Astrocyte of the cerebellum (primary cell): ENCODE data around the gene SLFN12L.

ENCODE experiments used
- DNase-seq: peaks from one replicate; pipeline ENCODE4 v3.0.0-alpha.2; 2011; ENCODE audit warnings: low read depth
- H3K4me3 ChIP-seq: 2 replicates; pipeline ENCODE4 v1.5.1; 2011; ENCODE audit warnings: mild to moderate bottlenecking, low read depth, low read length, moderate library complexity
- in situ Hi-C: cut with HindIII; loops from 2 replicates; pipeline ENCODE4 v1.10.0; 2017; ENCODE audit warnings: low sequenced_read_pairs
- TF ChIP-seq, protein P1 (sequence below): IDR thresholded peaks from 2 replicates; pipeline ENCODE4 v1.5.1; 2012; ENCODE audit warnings: low read length, low read depth, moderate library complexity, mild to moderate bottlenecking; ENCODE audit errors: missing control alignments

SLFN12L gene

GRCh38 chr17:35537601-35538141 lies at the start of gene SLFN12L:
Gene SLFN12L, minus strand, starts transcription at chr17:35537678. Its CDS starts 15,314 bp downstream, at chr17:35522364.
- in situ Hi-C loops, result loop anchor here (10.0 to 25.0 kb wide), 3 partner anchors 223 to 1100 kb away; partner anchors contain the start of genes NLE1 and UNC45B
- DNase-seq, result no peak
- TF ChIP-seq, protein P1, sequence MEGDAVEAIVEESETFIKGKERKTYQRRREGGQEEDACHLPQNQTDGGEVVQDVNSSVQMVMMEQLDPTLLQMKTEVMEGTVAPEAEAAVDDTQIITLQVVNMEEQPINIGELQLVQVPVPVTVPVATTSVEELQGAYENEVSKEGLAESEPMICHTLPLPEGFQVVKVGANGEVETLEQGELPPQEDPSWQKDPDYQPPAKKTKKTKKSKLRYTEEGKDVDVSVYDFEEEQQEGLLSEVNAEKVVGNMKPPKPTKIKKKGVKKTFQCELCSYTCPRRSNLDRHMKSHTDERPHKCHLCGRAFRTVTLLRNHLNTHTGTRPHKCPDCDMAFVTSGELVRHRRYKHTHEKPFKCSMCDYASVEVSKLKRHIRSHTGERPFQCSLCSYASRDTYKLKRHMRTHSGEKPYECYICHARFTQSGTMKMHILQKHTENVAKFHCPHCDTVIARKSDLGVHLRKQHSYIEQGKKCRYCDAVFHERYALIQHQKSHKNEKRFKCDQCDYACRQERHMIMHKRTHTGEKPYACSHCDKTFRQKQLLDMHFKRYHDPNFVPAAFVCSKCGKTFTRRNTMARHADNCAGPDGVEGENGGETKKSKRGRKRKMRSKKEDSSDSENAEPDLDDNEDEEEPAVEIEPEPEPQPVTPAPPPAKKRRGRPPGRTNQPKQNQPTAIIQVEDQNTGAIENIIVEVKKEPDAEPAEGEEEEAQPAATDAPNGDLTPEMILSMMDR, result no peak
- no peak within 1 kb of the TSS for H3K4me3 ChIP-seq

GRCh38 chr17:35586569-35587073 lies 49.1 kb upstream of the SLFN12L start:
- H3K4me3 ChIP-seq, result peak overlapping the region; percentile 89
- in situ Hi-C loops, result loop anchor here (25.0 kb wide), 1 partner anchor 599 kb away; the partner anchor contains the start of gene LIG3
- no peak for DNase-seq
- TF ChIP-seq, protein P1, result no peak

DNA sequence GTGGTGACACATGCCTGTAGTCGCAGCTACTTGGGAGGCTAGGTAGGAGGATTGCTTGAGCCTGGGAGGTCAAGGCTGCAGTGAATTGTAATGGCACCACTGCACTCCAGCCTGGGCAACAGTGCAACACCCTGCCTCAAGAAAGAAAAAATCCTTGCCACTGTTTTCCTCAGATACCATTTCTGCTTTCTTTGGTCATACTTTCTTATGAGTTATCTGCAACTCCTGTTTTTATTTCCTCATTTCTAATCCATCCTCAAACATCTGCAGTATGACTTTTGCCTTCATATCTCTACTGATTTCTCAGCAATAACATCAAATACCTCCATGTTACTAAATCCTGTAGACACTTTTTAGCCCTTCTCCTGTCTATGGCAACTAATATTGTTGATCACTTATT lies 46.6 kb upstream of the SLFN12L start:
- TF ChIP-seq, protein P1, result no peak
- no peak for DNase-seq
- in situ Hi-C loops, result loop anchor here (25.0 kb wide), 1 partner anchor 597 kb away; the partner anchor contains the start of gene LIG3
- no peak overlapping the region for H3K4me3 ChIP-seq

DNA sequence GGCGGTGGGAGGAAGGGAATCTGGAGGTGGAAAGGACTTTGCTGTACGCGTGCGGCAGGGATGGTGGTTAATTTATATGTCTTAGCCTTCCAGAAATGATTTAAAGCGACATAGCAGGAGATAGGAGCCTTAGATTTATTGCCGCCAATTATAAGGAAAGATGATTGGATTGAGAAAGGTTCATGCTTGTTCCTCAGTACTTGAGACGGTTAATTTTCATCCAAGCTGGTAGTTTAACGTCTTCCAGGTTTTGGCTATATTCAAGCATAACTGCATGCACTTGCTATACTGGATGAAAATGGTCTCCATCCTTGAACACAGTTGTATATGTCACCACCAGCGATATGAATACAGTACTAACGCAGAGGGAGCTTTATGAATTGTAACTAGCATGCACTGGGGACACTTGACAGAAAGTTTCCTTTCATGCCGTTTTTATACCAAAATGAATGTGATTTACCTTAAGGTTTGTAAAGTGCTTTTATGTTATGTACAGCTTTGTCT lies 41.5 kb upstream of the SLFN12L start:
- TF ChIP-seq, protein P1, result no peak
- DNase-seq, result no peak
- in situ Hi-C loops, result loop anchor here (25.0 kb wide), 1 partner anchor 592 kb away; the partner anchor contains the start of gene LIG3
- H3K4me3 ChIP-seq, result peak overlapping the region; percentile 71

DNA sequence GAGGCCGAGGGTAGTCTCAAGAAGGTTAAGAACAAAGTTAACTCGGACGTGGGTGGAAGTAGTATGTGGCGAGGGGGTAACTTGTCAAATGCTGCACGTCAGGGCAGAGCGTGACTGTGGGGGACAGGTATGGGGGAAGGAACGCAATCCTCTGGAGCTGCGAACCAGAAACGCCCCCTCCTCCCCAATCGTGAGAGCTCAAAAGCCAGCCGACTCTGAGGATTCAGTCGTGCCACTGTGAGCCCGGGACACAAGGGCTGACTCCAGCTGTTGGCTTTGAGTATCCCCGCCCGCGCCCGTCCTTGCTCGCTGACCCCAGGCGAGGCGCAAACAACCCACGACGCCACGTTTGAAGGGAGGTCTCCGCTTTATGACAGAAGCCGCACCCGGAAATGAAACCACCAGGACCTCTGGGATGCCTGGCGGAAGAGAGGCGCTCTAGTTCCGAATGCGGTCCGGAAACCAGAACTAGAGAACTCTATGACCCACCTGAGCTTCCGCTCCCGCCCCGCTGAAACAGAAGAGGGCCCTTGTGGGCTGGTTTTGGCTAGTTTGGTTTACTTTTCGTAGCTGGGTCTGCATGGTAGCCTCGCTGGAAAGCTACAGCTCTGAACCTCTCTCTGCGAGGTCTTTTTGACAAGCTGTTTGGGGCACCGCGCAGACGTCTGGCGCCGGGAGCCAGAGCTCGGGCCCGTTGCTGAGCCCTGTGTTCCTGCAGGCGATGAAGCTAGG lies 40.9 kb upstream of the SLFN12L start, which contains the start of gene PEX12:
Gene PEX12, minus strand, starts transcription at position 375 of the 732 bp plus-strand sequence. CDS start 550 bp downstream, outside the sequence.
- peak within 1 kb of the TSS; percentile 71 for H3K4me3 ChIP-seq
- DNase-seq, result peak; percentile 49
- TF ChIP-seq, protein P1, result no peak
- in situ Hi-C loops, result loop anchor here (25.0 kb wide), 1 partner anchor 591 kb away; the partner anchor contains the start of gene LIG3

DNA sequence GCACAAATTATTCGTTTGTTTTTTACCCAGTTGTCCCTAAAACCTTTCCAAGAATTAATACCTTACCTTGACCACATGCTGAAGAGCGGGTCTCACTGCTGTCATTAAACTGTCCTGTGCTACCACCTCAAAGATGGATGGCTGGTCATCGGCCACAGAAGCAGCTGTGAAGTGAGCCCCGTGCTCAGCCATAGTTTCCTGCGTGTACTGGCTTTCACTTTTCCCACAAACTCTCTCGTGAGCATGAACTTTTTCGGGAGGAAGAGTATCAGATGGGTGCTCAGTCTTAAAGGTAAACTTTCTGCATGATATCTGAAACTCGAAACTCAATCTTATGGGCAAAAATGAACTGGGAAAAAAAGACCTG lies 40.3 kb upstream of the SLFN12L start:
- TF ChIP-seq, protein P1, result no peak
- H3K4me3 ChIP-seq, result peak overlapping the region; percentile 71
- no peak for DNase-seq
- in situ Hi-C loops, result loop anchor here (25.0 kb wide), 1 partner anchor 591 kb away; the partner anchor contains the start of gene LIG3
